ENCODE data around the gene INPP5A.
"Not testable (repeated sequence)": the region's sequence is repeated elsewhere in the genome, so short reads cannot be mapped to it uniquely, and the experiment has no call there.

Gene INPP5A

GRCh38 chr10:132735341-132735775 is 197.8 kb downstream of the INPP5A start:
- DNase-seq (no peak), ATAC-seq (no peak)
- no peak overlapping the region for H3K27ac Mint-ChIP-seq
- no peaks in the 10 kb centered on the region for H3K4me1 Mint-ChIP-seq
- H3K36me3 Mint-ChIP-seq (ENCODE audit: low read depth): no peaks in the 10 kb centered on the region
- no peaks in the 10 kb centered on the region for H3K27me3 Mint-ChIP-seq
- no peak overlapping the region for H3K4me3 Mint-ChIP-seq
- no peaks in the 10 kb centered on the region for H3K9me3 Mint-ChIP-seq

DNA sequence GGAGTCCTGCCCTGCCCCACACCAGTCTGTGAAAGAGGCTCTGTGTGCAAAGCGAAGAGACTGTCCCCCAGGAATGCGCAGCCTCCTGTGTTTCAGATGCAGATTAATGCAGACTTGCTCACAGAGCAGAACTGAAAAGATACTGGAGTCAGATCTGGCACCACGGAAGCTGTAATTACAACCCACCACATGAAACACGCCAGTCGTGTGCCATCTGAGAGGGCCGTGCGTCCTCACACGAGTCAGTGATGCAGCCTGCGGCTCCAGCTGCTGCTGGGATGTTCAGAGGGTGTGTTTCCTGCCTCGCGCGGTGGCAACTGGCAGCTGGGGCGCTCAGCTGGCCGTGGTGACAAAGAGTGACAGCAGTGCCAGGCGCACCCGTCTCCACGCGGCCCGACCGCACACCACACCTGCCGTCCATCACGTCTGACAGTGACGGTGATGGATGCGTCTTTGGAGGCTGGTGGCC is 198.4 kb downstream of the INPP5A start:
- no peaks in the 10 kb centered on the region for H3K27me3 Mint-ChIP-seq
- H3K4me3 Mint-ChIP-seq: no peak overlapping the region
- H3K27ac Mint-ChIP-seq: no peak overlapping the region
- H3K4me1 Mint-ChIP-seq: no peaks in the 10 kb centered on the region
- no peaks in the 10 kb centered on the region for H3K9me3 Mint-ChIP-seq
- DNase-seq: no peak
- ATAC-seq: no peak
- no peaks in the 10 kb centered on the region for H3K36me3 Mint-ChIP-seq (ENCODE audit: low read depth)

GRCh38 chr10:132737390-132738048 is 199.9 kb downstream of the INPP5A start:
- no peak for ATAC-seq
- H3K27ac Mint-ChIP-seq: no peak overlapping the region
- H3K4me1 Mint-ChIP-seq: no peaks in the 10 kb centered on the region
- no peak for DNase-seq
- H3K9me3 Mint-ChIP-seq: no peaks in the 10 kb centered on the region
- no peaks in the 10 kb centered on the region for H3K27me3 Mint-ChIP-seq
- H3K4me3 Mint-ChIP-seq: no peak overlapping the region
- no peaks in the 10 kb centered on the region for H3K36me3 Mint-ChIP-seq (ENCODE audit: low read depth)

DNA sequence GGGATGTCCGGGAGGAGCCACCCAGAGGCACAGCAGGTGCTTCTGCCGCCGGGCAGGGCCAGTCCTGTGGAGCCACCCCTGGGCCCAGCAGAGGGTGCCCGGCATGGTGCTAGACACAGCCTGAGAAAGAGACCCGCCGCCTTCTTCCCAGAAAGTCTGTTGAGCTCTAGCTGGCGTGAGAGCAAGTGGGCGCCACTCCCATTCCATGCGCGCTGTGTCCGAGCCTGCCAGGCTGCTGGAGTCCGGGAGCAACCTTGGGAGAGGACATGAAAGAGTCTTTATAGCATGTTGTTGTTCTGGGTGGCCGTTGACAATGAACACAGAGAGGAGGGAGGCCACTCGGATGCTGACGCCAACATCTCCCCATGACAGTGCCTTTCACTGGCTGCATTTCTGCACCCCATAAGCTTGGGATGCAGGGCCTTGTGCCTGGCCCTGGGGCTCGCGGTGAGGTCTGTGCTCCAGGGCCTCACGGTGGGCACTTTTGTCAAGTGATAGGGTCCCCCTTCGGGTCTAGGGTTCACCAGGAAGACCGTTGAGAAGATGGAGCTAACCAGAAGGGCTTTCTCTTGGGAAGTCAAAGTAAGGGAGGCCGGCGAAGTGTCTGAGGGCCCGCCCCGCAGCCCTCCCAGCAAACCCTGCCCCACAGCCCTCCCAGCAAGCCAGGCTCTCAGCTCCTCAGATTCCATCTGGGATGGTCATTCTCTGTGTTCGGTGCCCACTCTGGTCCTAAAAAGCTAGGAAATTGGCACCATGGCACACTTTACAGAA is 201.1 kb downstream of the INPP5A start:
- Mint-ChIP-seq H3K4me3 (no peak overlapping the region), H3K27ac (no peak overlapping the region), H3K36me3 (ENCODE audit: low read depth) (no peaks in the 10 kb centered on the region), H3K4me1 (no peaks in the 10 kb centered on the region), H3K9me3 (no peaks in the 10 kb centered on the region), H3K27me3 (no peaks in the 10 kb centered on the region)
- DNase-seq (no peak), ATAC-seq (no peak)

DNA sequence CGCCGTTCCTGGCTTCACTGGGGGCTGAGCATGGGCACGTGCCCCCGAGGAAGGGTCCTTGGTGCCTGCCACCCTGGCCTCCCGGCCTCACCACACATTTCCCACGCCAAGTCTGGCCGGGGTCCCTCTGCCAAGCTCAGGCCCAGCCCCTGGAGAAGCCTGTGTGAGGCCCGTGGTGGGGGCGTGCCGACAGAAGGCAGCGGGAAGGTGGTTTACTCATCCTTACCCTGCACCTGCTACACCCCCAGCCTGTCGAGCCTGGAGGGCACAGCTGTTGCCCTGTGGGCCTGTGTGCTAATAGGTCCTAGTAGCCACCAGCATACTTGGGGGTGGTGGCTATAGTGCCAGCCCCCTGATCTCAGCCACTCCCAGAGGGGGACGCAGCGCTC is 201.6 kb downstream of the INPP5A start:
- no peaks in the 10 kb centered on the region for H3K4me1 Mint-ChIP-seq
- no peak overlapping the region for H3K4me3 Mint-ChIP-seq
- H3K27me3 Mint-ChIP-seq: no peaks in the 10 kb centered on the region
- no peaks in the 10 kb centered on the region for H3K36me3 Mint-ChIP-seq (ENCODE audit: low read depth)
- H3K27ac Mint-ChIP-seq: no peak overlapping the region
- ATAC-seq (no peak), DNase-seq (no peak)
- no peaks in the 10 kb centered on the region for H3K9me3 Mint-ChIP-seq

- no peak overlapping the region for H3K4me3 Mint-ChIP-seq
- no peaks in the 10 kb centered on the region for H3K9me3 Mint-ChIP-seq
- DNase-seq: no peak
- H3K36me3 Mint-ChIP-seq (ENCODE audit: low read depth): no peaks in the 10 kb centered on the region
- no peaks in the 10 kb centered on the region for H3K4me1 Mint-ChIP-seq
- no peaks in the 10 kb centered on the region for H3K27me3 Mint-ChIP-seq
- ATAC-seq: no peak
- no peak overlapping the region for H3K27ac Mint-ChIP-seq
Observed at GRCh38 chr10:132740588-132740987, 203.0 kb downstream of the INPP5A start.

DNA sequence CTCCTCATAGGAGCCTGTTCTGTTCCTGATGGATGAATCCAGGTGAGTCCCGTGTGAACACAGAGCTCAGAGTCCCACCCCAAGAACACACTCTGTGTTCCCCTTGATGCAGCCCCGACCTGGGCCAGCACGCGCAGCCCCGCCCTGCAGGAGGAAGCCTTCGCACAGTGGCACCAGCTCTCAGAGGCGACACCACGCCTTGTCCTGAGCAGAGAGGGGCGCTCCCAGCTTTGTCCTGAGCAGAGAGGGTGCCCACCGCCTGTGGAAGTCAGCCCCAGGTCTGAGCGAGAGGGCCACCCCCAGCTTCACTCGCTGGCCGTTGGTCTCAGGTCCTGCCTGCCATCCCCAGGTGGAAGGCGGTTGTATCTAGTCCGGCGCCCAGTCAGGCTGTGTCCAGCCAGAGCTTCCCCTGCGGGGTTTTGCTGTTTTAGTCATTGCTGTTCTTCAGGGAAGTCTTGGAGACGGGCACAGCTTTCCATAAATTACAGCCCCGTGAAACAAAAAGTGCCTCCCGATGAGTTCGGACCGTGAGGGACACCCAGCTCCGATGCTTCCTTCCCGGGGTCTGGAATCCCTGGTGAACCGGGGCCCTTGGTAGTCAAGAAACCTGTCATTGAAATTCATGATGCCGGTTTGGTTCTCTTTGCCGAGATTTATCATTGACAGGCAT is 204.7 kb downstream of the INPP5A start:
- no peaks in the 10 kb centered on the region for H3K9me3 Mint-ChIP-seq
- no peak overlapping the region for H3K4me3 Mint-ChIP-seq
- no peaks in the 10 kb centered on the region for H3K4me1 Mint-ChIP-seq
- no peak for DNase-seq
- no peaks in the 10 kb centered on the region for H3K27me3 Mint-ChIP-seq
- ATAC-seq: no peak
- H3K36me3 Mint-ChIP-seq (ENCODE audit: low read depth): no peaks in the 10 kb centered on the region
- no peak overlapping the region for H3K27ac Mint-ChIP-seq

- Mint-ChIP-seq H3K9me3 (no peaks in the 10 kb centered on the region), H3K27me3 (no peaks in the 10 kb centered on the region), H3K4me1 (no peaks in the 10 kb centered on the region), H3K27ac (no peak overlapping the region), H3K36me3 (ENCODE audit: low read depth) (no peaks in the 10 kb centered on the region), H3K4me3 (no peak overlapping the region)
- ATAC-seq (no peak), DNase-seq (no peak)
Observed at GRCh38 chr10:132742837-132743194, 205.2 kb downstream of the INPP5A start.

DNA sequence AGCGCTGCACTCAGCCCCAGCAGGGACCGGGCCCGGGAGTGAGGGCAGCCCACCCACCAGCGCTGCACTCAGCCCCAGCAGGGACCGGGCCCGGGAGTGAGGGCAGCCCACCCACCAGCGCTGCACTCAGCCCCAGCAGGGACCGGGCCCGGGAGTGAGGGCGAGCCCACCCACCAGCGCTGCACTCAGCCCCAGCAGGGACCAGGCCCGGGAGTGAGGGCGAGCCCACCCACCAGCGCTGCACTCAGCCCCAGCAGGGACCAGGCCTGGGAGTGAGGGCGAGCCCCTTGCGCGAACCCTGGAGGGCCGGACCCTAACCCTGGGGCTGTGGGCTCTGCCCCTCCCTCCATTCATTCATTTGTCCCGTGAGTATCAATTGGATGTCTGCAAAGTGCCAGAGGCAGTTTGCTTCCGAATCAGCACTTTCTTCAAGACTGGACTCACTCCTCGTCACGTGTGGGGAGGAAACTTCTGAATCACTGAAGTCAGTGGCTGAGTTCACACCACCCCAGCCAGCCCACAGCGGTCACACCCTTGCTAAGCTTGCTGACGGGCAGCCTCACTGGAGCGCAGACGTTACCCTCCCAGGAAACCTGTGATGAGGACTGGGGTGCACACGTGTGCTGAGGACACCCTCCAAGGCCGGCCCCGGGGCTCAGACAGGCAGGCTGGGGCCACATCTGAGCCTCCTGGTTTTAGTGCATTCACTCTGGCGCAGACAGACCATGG is 205.8 kb downstream of the INPP5A start:
- not testable (repeated sequence) for H3K27ac Mint-ChIP-seq; H3K36me3 Mint-ChIP-seq (ENCODE audit: low read depth); DNase-seq; ATAC-seq; H3K9me3 Mint-ChIP-seq; H3K4me1 Mint-ChIP-seq; H3K4me3 Mint-ChIP-seq; H3K27me3 Mint-ChIP-seq

DNA sequence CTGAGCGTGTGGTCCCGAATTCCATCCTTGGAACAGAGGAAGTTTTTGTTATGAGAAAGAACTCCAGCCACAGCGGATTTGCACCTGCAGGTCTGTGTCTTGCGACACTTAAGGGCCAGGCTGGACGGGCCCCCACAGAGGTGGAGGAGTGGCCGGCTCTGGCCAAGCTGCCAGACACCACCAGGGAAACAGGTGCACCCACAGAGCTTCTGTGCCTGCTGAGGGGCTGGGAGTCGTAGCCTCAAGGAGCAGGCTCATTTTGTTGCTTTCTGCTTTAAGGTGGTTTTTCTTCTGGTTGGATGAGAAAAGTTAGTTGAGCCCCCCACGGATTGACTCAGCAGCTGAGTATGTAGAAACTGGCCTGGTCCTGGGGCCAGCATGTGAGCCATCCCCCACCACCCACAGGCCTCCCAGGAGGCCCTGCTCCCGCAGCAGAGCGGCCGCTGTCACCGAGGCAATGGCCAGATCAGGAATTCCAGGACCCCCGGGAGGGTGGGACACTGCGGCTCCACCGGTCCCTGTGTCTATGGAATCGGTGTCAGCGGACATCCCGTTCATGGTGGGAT is 206.4 kb downstream of the INPP5A start:
- H3K4me1 Mint-ChIP-seq: no peaks in the 10 kb centered on the region
- H3K27me3 Mint-ChIP-seq: no peaks in the 10 kb centered on the region
- no peak overlapping the region for H3K27ac Mint-ChIP-seq
- no peaks in the 10 kb centered on the region for H3K9me3 Mint-ChIP-seq
- ATAC-seq: no peak
- no peak for DNase-seq
- no peaks in the 10 kb centered on the region for H3K36me3 Mint-ChIP-seq (ENCODE audit: low read depth)
- H3K4me3 Mint-ChIP-seq: no peak overlapping the region

- no peak for DNase-seq
- ATAC-seq: no peak
- H3K36me3 Mint-ChIP-seq (ENCODE audit: low read depth): no peaks in the 10 kb centered on the region
- no peak overlapping the region for H3K27ac Mint-ChIP-seq
- H3K4me1 Mint-ChIP-seq: no peaks in the 10 kb centered on the region
- no peaks in the 10 kb centered on the region for H3K27me3 Mint-ChIP-seq
- H3K9me3 Mint-ChIP-seq: no peaks in the 10 kb centered on the region
- no peak overlapping the region for H3K4me3 Mint-ChIP-seq
Observed at GRCh38 chr10:132744839-132745238, 207.3 kb downstream of the INPP5A start.

GRCh38 chr10:132745511-132745910 is 207.9 kb downstream of the INPP5A start:
- Mint-ChIP-seq H3K36me3 (ENCODE audit: low read depth) (no peaks in the 10 kb centered on the region), H3K4me3 (no peak overlapping the region), H3K9me3 (no peaks in the 10 kb centered on the region), H3K27ac (no peak overlapping the region), H3K4me1 (no peaks in the 10 kb centered on the region), H3K27me3 (no peaks in the 10 kb centered on the region)
- ATAC-seq: peak; percentile 24
- no peak for DNase-seq

- H3K4me1 Mint-ChIP-seq: no peaks in the 10 kb centered on the region
- no peaks in the 10 kb centered on the region for H3K36me3 Mint-ChIP-seq (ENCODE audit: low read depth)
- no peak overlapping the region for H3K27ac Mint-ChIP-seq
- no peak overlapping the region for H3K4me3 Mint-ChIP-seq
- H3K27me3 Mint-ChIP-seq: no peaks in the 10 kb centered on the region
- DNase-seq: no peak
- no peak for ATAC-seq
- no peaks in the 10 kb centered on the region for H3K9me3 Mint-ChIP-seq
Observed at GRCh38 chr10:132745971-132746370, 208.4 kb downstream of the INPP5A start.

GRCh38 chr10:132746386-132746785 is 208.8 kb downstream of the INPP5A start:
- ATAC-seq (no peak), DNase-seq (no peak)
- no peak overlapping the region for H3K4me3 Mint-ChIP-seq
- no peaks in the 10 kb centered on the region for H3K4me1 Mint-ChIP-seq
- no peaks in the 10 kb centered on the region for H3K27me3 Mint-ChIP-seq
- no peaks in the 10 kb centered on the region for H3K36me3 Mint-ChIP-seq (ENCODE audit: low read depth)
- H3K9me3 Mint-ChIP-seq: no peaks in the 10 kb centered on the region
- H3K27ac Mint-ChIP-seq: no peak overlapping the region
